ELR (cell line): ENCODE data around the gene GALNT9.
"Not testable (repeated sequence)": the region's sequence is repeated elsewhere in the genome, so short reads cannot be mapped to it uniquely, and the experiment has no call there.

Source experiments
- DNase-seq: peaks from one replicate; pipeline ENCODE4 v3.0.0-alpha.2; 2015; ENCODE audit warnings: low read depth

GALNT9 gene

DNA sequence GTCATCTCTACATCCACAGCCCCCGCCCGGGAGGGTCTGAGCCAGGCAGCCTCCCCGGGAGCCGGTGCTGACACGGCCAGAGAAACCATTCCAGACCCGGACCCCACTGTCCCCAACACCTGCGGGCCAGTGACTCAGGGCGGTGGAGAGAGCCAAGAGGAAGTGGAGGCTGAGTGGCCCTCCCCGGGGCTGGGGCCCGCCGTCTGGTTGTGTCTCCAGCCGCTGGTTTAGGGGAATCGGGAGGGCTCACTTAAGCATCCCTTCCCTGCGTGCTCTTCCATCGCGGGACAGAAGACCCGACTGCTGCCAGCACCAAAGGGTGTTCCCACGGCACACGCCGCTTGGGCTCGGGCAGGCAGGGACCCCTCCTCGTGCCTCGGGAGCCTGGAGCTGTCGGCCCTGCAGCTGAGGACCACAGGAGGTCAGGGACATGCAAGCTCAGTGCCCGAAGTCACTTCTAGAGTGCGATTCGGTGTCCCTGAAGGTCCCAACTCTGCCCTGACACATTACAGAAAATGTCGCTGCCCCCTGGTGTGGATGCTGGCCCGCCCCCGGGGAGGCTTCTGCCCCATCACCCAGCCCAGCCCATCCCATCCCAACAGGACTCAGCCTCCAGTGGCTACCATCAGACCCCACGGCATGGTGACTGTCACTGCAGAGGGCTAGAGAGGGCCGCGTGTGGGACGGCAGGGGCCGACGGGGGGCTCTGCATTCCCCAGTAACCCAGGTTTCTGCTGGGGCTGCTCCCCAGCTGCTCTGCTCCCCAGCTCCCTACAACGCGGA, 50.8 kb downstream of the GALNT9 start:
- DNase-seq = no peak

DNA sequence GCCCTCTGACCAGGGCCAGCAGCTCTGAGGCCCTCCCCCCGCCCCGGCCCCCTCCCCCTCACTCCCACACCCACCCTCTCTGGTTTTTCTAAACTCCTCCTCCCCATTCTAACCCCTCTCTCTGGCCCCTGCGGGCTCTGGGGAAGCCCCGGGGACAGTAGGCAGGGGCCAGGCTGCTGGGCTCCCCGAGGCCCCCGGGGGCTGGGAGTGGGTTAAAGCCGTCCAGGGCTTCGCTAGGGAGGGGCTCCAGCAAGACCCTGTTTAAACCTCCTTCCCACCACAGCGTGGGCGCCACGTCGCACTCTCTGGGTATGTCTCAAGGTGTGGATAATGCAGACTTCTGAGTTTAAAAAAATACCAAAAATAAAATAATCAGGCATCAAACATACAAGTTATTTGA, 51.4 kb downstream of the GALNT9 start:
- DNase-seq = no peak

DNA sequence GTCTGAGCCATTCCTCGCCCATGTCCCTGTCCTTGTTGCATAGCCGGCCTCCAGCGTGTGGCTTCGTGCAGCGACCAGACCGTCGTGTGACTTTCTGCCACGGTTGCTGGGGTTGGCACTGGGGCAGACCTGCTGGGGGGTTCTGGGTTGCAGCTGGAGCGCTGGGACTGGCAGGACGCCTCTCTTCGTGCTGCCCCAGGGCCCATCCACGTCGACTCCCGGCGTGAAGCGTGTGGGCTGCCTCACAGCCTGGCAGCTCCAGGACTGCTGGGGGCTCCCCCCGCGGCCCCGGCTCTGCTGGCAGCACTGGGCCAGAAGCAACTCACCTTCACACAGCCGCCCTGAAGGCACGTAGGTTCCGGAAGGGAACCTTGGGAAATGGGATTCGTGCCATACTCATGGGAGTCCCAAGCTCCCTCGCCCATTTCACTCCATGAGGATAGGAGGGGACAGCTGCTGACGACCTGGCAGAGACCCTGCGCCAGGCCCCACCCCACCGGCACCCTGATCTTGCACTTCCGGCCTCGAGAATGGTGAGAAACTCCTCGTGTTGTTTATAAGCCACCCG, 51.9 kb downstream of the GALNT9 start:
- no peak for DNase-seq

DNA sequence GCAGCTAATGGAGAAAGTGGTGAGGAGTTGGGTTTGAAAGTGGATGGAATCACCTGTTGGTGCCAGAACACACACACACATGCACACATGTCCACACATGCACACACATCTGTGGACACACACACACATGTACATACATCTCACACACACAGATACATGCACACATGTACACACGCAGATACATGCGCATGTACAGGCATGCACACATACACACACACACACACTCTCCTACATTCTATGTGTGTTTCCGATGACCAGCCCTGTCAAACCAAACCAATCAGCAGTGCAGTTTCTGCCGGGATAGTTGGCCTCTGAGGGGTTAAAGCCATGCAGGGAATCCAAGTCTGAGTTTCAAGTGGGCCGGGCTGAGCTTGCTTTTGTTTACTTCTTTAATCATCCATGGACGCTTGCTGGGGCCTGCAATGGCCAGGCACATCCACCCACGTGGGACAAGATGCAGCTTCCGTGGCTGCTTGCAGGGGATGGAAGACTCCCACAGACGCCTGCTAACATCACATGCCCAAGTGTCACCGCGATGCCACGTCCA, 52.5 kb downstream of the GALNT9 start:
- no peak for DNase-seq

DNA sequence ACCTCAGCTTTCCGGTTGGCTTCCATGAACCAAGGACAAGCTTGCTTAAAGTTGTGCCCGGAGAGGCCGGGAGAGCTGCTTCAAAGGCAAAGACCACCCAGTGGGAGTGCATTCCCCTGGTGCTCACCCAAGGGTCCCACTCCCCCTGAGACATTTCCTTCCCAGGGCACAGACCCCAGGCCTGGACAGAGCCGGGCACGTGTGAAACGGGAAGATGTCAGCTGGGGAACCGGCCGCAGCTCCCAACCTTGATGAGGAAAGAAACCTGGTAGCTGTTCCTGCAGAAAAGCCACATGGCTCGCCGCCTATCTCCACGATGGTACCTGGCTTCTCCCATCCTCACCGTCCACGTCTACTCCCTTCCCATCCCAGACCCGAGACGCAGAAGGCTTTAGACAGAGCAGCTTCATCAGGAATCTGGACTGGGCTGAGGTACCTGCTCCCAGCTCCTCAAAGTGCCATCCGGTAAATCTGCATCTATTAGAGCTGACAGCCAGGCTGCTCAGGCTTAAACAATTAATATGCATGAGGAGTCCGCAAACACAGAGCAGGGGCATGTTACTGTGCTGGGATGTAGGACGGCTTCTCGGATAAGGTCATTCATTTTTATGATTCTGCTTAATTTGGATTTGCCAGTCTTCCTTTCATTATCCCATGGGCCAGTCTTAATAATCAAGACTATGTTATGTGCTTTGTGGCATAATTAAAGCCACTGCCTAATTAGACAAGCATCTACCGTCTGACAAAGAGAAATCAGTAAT, 53.1 kb downstream of the GALNT9 start:
- DNase-seq = no peak

DNA sequence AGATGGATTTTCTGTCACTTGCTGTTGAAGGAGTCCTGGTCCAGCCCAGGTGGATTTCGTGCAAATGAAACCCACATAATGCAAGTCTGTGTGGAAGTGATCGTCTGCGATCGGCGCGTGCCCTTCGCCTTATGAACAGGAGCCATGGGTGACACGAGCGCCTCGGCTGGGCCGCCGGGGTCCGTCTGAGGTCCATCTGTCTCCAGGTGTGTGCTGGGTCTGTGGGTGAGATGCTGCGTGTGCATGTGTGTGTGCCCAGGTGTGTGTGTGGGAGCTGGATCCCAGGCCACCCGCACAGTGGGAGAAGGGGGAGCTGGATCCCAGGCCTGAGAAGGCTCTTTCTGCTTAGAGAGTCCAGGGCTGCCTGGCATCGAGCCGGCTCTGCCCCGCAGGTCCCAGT, 53.8 kb downstream of the GALNT9 start:
- DNase-seq = no peak

DNA sequence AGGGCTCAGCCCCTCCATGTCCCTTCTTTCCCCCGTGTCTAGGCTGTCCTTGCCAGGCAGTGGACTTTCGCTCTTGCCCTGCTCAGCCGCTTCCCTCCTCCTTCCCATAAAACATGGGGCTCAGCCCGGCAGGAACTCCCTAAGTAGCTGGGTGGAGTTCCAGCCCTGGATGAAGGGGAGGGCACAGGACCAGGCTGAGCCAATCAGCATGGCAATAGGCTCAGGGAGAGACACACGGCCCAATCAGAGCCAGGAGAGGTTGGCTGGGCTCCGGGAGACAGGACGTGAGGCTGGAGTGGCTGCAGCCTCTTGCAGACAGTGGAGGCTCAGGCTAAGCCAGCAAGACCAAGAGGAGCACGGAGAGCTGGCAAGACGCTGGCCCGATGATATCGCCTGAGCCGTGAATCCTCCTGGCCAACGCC, 54.3 kb downstream of the GALNT9 start:
- peak; percentile 50 for DNase-seq

DNA sequence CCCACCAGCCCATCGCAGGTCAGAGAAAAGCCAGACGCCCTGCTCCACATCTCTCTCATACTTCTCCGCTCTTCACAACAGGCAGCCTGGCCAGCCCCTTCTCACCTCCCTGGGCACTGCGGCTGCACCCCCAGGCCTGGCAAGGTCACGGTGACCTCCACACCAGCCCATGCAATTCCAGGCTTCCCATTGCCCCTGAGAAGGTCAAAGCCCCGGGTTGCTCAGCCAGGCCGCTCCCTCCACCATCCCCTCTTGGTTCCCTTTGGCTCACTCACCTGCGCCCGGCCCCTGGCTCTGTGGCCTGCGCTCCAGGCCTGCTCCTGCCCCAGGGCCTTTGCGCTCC, 55.4 kb downstream of the GALNT9 start:
- DNase-seq = no peak

DNA sequence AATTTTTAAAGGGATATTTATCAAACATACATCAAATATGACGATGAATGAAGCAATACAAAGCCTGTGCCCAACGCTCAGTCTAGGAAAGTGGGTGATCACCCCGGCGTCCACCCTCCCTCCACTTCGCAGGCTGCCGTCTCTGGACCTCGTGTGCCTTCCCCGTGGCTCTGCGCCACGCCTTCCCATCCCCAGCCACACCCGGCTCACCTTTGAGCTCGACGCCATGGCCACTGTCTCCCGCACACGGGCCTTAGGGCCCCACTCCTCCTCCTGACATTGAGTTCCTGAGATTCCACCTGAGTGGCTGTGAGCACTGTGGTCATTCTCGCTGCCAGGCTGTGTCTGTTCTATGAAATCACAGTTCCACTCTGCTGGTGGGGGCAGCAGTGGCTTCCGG, 56.7 kb downstream of the GALNT9 start:
- no peak for DNase-seq

DNA sequence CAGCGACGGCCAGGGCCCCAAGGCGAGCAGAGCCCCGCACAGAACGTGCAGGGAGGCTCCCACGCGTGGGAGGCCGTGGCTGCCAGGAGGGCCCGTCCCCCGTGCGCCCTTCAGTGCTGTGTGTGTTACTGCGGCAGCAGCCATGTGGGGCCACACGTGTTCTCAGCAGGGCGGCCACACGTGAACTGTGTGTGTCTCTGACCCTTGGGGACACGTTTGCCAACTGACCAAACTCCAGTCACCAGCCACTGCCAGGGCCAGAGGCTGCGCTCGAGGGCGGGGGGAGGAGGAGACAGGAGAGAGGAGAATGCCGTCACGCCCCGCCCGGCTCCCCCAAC, 57.7 kb downstream of the GALNT9 start:
- no peak for DNase-seq

DNA sequence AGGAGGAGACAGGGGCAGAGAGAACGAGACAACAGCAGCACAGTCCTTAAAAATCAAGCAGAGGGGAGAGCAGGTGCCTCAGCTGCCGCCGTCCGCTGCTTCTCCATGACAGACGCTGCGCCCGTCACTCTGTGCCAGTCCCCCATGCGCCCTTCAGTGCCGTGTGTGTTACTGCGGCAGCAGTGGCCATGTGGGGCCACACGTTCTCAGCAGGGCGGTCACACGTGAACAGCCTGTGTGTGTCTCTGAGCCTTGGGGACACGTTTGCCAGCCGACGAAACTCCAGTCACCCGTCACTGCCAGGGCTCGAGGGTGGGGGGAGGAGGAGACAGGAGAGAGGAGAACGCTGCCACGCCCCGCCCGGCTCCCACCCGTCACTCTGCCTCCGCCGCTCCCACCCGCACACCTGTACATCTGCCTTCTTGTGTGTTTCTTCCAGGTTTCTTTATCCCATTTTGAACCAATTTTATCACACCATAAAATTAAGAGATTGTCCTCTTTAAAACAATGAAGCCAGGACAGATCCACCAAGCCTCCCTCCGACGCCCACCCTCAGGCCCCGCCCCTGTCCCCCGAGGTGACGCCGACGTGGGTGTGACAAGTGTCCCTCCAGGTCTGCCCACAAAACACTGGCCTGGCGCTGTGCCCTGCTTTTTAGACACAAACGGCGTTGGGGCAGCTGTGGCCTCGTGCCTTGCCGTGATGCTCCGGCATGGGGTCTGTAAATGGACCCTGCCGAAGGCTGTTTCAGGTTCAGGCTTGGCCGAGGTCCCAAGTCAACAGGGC, 58.2 kb downstream of the GALNT9 start:
- DNase-seq = no peak

DNA sequence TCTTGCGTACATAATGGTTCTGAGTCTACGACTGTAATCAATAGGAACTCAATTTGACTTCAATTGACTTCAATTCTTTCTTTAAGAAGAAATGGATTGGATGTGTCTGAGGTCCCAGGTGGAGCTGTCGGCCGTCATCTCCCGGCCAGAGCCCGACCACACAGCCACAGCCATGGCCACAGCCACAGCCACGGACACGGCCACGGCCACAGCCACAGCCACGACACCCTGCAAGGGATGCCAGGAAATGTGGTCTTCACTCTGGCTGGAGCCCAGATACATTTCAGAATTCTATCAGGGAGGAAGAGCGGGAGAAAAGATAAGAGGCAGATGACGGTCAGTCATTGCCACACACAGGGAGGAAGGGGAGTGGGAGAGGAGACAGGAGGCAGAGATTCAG, 58.9 kb downstream of the GALNT9 start:
- no peak for DNase-seq

DNA sequence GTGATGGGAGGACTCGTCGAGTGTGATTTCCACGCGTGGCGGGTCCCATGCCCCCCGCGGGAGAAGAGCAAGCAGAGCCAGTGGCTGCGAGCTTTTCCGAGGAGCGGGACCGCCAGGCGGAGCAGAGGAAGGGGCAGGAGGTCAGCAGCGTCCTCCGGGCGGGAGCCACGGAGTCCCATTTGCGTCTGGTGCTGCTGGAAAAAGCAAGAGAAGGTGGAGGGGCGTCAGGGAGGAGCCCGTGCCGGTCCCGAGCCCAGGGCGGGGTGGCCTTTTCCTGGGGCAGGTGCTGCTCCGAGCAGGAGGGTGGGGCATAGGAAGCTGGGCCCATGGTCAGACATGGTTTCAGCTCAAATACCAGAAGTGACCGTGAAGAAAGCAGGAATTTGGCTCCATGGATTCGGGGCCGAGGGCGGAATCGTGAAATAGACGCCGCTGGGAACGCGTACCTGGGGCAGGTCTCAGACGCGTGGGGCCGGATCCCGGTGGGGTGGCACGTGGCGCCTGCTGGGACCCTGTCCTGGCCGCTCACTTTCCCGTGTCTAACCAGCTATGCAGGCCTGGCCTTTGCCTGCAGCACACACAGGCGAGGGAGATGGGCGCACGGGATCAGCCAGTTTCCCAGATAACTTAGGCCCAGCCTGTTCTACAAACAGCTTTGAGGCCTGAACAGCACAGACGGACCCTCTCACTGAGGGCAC, 60.0 kb downstream of the GALNT9 start:
- no peak for DNase-seq

DNA sequence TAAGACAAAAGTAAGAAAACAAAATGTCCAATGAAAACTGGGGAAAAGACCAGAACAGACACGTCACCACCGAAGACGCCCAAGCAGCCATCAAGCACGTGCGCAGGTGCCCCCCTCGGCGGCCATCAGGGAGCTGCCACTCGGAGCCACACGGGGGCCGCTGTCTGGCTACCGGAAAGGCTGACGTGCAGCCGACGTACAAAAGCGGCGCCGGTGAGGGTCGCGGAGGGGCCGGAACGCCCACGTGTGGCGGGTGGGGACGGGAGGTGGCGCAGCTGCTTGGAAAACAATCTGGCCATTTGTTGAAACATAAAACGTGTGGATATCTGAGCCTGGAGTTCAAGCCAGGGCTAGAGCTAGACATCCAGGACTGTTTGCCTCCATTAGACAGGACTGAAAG, 60.7 kb downstream of the GALNT9 start:
- no peak for DNase-seq

DNA sequence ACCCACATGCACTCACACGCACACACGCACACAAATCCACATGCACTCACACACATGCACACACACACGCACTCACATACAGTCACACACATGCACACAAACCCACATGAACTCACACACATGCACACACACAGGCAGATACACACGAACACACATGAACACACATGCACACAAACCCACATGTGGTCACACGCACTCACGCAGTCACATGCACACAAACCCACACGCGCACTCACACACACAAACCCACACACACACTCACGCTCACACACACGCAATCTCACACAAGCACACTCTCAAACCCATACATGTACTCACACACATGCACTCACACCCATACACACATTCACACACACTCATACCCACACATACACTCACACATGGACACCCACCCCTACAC, 61.5 kb downstream of the GALNT9 start:
- no peak for DNase-seq

DNA sequence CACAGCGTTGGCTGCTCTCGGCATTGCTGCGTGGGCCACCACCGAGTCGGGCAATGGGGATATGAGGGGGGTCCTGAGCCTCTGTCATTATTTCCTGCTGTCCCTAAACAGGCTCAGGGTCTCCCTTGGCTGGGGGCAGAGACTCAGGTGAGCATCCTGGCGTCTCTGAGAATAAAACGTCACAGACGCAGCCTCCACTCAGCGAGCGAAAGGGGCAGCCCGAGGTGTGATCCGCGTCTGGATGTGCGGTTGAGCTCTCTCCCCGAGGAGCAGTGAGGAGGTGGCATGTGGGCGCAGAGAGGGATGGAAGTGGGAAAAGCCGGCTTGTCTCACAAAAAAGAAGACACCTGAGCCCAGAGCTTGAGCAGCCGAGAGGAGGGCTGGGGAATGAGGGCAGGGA, 62.6 kb downstream of the GALNT9 start:
- DNase-seq = no peak

DNA sequence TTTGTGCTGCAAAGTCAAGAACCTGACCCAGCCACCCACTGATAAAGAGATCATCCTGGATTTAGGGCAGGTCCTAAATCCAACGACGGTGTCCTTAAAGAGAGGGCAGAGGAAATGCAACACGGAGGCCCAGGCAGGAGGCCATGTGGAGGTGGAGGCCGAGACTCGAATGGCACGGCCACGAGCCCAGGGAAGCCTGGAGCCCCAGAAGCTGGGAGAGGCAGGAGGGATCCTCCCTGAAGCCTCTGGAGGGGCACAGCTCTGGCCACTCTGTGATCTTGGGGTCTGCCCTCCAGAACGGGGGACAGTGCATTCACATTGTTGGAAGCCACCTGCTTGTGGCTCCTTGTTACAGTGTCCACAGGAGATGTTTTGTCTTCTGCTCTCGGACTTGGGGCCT, 63.0 kb downstream of the GALNT9 start:
- no peak for DNase-seq

DNA sequence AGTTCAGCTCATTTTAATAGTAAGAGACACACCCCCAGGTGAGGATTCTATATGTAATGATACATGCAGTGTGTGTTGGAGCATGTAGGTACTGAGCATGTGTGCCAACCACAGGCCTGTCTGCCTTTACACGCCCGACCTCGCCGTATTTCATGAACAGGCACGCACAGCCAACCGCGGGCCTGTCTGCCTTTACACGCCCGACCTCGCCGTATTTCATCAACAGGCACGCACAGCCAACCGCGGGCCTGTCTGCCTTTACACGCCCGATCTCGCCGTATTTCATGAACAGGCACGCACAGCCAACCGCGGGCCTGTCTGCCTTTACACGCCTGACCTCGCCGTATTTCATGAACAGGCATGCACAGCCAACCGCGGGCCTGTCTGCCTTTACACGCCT, 63.6 kb downstream of the GALNT9 start:
- not testable (repeated sequence) for DNase-seq

DNA sequence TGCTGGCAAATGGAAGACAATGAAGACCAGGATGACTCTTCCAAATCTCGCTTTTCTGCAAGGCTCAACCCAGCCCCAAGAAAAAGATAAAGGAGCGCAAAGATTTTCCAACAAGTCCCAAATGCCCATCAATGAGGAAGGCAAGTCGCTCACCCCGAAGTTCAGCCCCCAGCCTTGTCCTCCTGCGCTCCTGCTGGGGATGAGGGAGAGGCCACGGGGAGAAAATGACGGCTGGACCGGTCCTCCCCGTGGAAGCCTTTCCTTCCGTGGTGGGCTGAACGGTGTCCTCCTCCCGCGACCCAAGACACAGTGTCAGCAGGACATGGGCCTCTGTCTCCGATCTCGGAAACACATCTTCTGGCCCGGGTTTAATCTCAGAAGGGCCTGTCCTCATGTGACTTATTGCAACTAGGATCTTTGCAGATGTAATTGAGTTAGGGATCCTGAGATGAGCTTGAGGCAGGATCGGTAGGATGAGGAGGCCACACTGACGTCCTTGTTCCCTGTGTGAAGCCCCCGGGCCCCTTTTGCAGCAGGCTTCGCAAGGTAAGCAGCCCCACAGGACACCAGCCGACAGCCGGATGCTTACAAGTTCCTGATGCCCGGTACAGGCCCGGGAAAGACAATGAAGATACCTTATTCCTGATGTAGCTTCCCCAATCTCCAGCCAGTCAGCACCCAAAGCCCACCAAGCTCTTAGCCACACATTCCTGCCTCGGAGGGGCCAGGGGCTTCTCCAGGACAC, 64.2 kb downstream of the GALNT9 start:
- no peak for DNase-seq

DNA sequence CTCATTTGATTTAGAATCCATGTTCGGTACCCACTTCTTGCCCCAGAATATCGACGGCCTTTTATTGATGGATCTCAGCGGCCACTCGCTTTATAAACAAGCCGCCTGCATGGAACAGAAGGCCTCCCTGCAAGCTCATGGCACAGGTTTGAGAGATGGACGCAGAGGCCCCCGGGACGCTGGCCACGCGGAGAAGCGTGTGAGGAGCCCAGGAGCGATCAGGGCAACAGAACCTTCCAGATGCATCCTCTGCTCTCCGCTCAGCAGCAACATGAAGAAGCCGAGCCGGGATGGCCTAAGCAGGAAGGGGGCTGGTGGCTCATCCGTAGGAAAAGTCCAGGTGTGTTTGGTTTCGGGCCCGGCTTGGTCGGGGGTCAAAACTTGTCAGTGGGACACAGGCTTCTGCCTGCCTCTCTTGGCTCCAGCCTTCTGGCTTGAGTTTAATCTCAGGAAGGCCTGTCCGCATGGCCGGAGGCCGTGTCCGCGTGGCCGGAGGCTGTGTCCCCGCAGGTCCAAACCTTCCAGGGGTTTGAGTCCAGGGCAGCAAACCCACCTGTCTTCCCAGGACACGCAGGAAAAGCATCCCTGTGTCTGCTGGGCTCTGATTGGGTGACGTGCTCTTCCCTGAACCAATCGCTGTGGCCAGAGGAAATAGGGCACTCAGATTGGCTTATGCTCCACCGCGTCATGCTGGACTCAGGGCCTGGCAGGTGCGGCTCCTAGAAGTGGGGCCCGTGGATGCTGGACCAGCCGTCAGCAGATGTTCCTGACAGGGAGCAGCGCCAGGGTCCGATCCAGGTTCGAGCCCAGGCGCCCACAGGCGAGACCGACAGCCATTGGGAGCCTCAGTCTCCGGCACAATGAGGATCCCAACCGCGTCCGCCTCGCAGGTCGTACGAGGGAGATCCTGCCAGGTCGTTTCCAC, 65.0 kb downstream of the GALNT9 start:
- no peak for DNase-seq
